PFSK-1 (cell line): ENCODE data around the gene DYRK1A.

ENCODE experiments used
- POLR2AphosphoS5 ChIP-seq: IDR thresholded peaks from 2 replicates; pipeline ENCODE4 v1.6.1; 2012; ENCODE audit warnings: low read depth, mild to moderate bottlenecking, control low read depth, low read length, moderate library complexity
- TAF1 ChIP-seq: IDR thresholded peaks from 2 replicates; pipeline ENCODE4 v1.6.1; 2012; ENCODE audit warnings: low read length, control low read depth, borderline replicate concordance; ENCODE audit not compliant: insufficient read depth
- TF ChIP-seq, protein P1 (sequence below), 2 experiments: IDR thresholded peaks; 2 replicates each; pipeline versions ENCODE4 v1.6.1 to v1.8.0; 2011 to 2012; ENCODE audit warnings: low read depth in 2 of 2, low read length in 2 of 2, control low read depth in 1 of 2, inconsistent platforms in 1 of 2, mild to moderate bottlenecking in 1 of 2, moderate library complexity in 1 of 2; ENCODE audit not compliant: insufficient read depth in 1 of 2

GRCh38 chr21:37386151-37386550 is 19.6 kb downstream of the DYRK1A start:
- TF ChIP-seq TAF1 (no peak), POLR2AphosphoS5 (no peak)
- TF ChIP-seq, protein P1, sequence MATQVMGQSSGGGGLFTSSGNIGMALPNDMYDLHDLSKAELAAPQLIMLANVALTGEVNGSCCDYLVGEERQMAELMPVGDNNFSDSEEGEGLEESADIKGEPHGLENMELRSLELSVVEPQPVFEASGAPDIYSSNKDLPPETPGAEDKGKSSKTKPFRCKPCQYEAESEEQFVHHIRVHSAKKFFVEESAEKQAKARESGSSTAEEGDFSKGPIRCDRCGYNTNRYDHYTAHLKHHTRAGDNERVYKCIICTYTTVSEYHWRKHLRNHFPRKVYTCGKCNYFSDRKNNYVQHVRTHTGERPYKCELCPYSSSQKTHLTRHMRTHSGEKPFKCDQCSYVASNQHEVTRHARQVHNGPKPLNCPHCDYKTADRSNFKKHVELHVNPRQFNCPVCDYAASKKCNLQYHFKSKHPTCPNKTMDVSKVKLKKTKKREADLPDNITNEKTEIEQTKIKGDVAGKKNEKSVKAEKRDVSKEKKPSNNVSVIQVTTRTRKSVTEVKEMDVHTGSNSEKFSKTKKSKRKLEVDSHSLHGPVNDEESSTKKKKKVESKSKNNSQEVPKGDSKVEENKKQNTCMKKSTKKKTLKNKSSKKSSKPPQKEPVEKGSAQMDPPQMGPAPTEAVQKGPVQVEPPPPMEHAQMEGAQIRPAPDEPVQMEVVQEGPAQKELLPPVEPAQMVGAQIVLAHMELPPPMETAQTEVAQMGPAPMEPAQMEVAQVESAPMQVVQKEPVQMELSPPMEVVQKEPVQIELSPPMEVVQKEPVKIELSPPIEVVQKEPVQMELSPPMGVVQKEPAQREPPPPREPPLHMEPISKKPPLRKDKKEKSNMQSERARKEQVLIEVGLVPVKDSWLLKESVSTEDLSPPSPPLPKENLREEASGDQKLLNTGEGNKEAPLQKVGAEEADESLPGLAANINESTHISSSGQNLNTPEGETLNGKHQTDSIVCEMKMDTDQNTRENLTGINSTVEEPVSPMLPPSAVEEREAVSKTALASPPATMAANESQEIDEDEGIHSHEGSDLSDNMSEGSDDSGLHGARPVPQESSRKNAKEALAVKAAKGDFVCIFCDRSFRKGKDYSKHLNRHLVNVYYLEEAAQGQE (IDR thresholded peaks at IDR 0.05; ENCODE audit: insufficient read depth in 1 of 2, low read depth in 2 of 2, low read length in 2 of 2), result no peak
